Measurements from ENCODE around the gene SMARCA4. TPM values are rescaled to one million over a fixed set of nuclear protein-coding genes. Genes with fewer than 3 reads are reported as not detected.
"Not testable (repeated sequence)": the region's sequence is repeated elsewhere in the genome, so short reads cannot be mapped to it uniquely, and the experiment has no call there.

Gene SMARCA4
- total RNA-seq, 4 donors from 2014 or later = 78.4 to 115 (median 81.7) TPM

DNA sequence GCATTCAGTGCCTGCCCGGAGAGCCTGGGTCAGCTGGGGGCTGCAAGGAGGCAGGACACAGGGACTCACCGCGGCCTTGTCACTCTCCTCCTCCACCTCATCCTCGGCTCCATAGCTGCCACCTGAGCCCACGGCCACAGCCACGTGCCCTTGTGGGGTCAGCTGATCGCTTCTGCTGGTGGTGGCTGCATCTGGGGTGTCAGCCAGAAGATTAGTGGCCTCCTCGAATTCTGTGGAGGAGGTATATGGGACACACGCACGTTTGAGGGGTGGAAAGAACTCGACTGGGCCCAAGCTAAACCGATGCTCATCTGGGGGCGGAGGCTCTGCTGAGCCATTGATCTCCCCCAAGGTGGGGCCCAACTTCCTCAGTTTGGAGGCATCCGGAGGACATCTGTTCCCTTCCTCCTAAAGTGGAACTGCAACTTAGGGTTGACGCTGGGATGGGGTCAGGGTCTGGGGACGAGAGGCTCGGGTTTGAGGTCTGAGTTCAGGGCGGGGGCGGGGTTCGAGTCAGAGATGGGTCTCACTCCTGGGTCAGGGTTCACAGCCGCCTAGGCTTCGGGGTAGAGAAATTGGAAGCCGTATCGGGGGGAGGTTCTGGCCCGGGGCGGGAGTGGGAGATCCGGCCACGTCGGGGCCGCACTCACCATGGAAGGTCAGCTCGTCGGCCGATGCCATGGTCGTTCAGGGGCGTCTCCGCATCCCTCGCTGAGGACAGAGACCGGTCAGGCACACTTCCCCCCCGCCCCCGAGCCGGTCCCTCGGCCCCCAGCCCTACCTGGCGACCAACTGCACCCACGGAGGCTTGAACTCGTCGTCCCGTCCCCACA lies 32.9 kb upstream of the SMARCA4 start:
- 3 to 11% methylated on average over 17 to 40 of the region's 47 CpGs for WGBS, 2 donors
- peak overlapping the region; percentile 71 for H3K4me3 ChIP-seq (ENCODE audit: low read depth, poor library complexity, severe bottlenecking)

DNA sequence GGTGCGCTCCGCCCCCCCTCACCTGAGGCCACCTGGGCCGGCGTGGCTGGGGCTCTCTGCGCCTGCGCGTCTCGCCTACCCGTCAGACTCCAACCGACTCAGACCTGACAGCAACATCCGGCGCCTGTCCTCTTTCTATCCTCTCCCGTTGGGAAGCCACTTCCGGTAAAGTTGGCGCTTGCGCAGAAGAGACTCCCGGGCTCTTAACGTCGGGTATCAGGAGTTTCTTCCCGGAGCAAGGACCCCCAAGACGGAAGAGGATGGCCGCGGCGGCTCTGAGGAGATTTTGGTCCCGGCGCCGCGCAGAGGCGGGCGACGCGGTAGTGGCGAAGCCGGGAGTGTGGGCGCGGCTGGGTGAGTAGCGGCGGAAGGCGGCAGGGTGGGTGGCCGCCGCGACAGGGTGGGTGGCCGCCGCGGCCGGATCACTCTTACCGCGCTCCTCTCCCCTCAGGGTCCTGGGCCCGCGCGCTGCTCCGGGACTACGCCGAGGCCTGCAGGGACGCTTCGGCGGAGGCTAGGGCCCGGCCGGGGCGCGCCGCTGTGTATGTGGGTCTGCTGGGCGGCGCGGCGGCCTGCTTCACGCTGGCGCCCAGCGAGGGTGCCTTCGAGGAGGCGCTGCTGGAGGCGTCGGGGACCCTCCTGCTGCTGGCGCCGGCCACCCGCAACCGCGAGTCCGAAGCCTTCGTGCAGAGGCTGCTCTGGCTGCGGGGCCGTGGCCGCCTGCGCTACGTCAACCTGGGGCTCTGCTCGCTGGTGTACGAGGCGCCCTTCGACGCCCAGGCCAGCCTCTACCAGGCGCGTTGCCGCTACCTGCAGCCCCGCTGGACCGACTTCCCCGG lies 32.0 kb upstream of the SMARCA4 start, which contains the start of the genes TIMM29 and YIPF2:
Gene TIMM29, plus strand, starts transcription at position 249 of the 839 bp plus-strand sequence. Its CDS starts 12 bp downstream, at position 261.
Gene YIPF2, minus strand, starts transcription at position 77 of the 839 bp plus-strand sequence. CDS start 229 bp downstream, outside the sequence.
- WGBS, 2 donors = 1% methylated on average over 43 to 53 of the region's 96 CpGs
- peak; percentile 97 to 99 for DNase-seq (ENCODE audit: low spot score in 2 of 2)
- no peak for TF ChIP-seq POLR2A (IDR thresholded peaks at IDR 0.05)
- TF ChIP-seq, protein P1, sequence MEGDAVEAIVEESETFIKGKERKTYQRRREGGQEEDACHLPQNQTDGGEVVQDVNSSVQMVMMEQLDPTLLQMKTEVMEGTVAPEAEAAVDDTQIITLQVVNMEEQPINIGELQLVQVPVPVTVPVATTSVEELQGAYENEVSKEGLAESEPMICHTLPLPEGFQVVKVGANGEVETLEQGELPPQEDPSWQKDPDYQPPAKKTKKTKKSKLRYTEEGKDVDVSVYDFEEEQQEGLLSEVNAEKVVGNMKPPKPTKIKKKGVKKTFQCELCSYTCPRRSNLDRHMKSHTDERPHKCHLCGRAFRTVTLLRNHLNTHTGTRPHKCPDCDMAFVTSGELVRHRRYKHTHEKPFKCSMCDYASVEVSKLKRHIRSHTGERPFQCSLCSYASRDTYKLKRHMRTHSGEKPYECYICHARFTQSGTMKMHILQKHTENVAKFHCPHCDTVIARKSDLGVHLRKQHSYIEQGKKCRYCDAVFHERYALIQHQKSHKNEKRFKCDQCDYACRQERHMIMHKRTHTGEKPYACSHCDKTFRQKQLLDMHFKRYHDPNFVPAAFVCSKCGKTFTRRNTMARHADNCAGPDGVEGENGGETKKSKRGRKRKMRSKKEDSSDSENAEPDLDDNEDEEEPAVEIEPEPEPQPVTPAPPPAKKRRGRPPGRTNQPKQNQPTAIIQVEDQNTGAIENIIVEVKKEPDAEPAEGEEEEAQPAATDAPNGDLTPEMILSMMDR (IDR thresholded peaks at IDR 0.05) = no peak
- intact Hi-C loops (cut with DNase I; ENCODE audit: low total_unique reads) = loop anchor here (10.0 kb wide), 1 partner anchor 54 kb away; the partner anchor contains the start of gene CARM1
- H3K4me3 ChIP-seq (ENCODE audit: low read depth, poor library complexity, severe bottlenecking) = peak within 1 kb of the TSS; percentile 71

More for the DNA sequence above, 32.9 kb upstream of the SMARCA4 start:
- DNase-seq (ENCODE audit: low spot score in 2 of 2) = no peak
- intact Hi-C loops (cut with DNase I; ENCODE audit: low total_unique reads) = loop anchor here (10.0 kb wide), 1 partner anchor 53 kb away; the partner anchor contains the start of gene CARM1
- TF ChIP-seq POLR2A (IDR thresholded peaks at IDR 0.05) = no peak
- TF ChIP-seq, protein P1 (IDR thresholded peaks at IDR 0.05) = no peak

DNA sequence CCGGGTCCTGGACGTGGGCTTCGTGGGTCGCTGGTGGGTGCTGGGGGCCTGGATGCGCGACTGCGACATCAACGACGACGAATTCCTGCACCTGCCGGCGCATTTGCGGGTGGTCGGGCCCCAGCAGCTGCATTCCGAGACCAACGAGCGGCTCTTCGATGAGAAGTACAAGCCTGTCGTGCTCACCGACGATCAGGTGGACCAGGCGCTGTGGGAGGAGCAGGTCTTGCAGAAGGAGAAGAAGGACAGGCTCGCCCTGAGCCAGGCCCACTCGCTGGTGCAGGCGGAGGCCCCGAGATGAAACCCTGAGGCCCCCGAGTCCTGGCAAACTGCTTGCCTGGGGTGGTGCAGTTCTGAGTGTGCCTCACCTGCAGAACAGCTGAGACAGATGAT lies 31.4 kb upstream of the SMARCA4 start:
- WGBS, 2 donors = 11 to 12% methylated on average over 20 to 24 of the region's 27 CpGs
- DNase-seq (ENCODE audit: low spot score in 2 of 2) = no peak
- peak overlapping the region; percentile 71 for H3K4me3 ChIP-seq (ENCODE audit: low read depth, poor library complexity, severe bottlenecking)
- TF ChIP-seq POLR2A (IDR thresholded peaks at IDR 0.05) = no peak
- TF ChIP-seq, protein P1 (IDR thresholded peaks at IDR 0.05) = no peak
- intact Hi-C loops (cut with DNase I; ENCODE audit: low total_unique reads) = loop anchor here (10.0 kb wide), 1 partner anchor 55 kb away; the partner anchor contains the start of gene CARM1

DNA sequence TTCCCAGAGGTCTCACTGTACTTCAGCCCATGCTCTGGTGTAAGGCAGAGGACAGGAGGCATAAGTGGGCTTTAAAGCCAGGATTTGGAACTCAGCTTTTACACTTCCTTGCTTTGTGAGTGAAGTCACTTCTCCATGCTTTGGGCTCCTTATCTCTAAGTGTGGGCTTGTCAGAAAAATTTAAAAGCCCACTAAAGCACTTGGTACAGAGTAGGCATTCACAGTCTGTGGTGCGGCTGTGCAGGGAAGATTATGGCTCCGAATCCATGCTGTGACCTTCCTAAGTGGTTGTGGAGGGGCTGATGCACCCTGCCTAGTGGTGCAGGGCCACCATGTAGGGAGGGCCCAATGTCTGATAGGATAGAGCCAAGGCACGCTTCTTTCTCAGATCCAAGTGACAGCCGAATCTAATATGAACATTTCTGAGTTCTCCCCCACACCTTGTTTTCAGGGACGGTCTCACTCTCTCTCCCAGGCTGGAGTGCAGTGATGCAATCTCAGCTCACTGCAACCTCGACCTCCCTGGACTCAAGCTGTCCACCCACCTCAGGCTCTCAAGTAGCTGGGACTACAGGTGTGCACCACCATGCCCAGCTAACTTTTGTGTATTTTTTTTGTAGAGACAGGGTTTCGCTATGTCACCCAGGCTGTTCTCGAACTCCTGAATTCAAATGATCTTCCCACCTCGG lies 25.3 kb upstream of the SMARCA4 start:
- WGBS, 2 donors = 94 to 95% methylated on average over 9 of the region's 9 CpGs
- DNase-seq (ENCODE audit: low spot score in 2 of 2) = no peak
- intact Hi-C loops (cut with DNase I; ENCODE audit: low total_unique reads) = no loop called here
- TF ChIP-seq POLR2A (IDR thresholded peaks at IDR 0.05) = no peak
- TF ChIP-seq, protein P1 (IDR thresholded peaks at IDR 0.05) = no peak
- H3K4me3 ChIP-seq (ENCODE audit: low read depth, poor library complexity, severe bottlenecking) = no peak overlapping the region

DNA sequence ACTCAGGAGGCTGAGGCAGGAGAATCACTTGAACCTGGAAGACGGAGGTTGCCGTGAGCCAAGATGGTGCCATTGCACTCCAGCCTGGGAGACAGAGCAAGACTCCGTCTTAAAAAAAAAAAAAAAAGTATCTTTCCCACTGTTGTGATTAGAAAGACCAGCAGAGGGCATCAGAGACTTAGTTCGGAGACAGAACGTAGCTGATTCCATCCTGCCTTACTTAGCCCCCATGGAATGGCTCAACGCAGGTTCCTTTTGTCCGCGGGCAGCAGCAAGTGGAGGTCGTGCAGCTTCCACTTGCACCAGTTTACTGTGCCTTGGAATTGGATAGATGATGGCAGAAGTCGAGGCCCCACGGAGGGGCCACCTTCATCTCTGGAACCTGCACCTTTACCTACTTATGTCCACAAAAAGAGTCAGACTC lies 24.2 kb upstream of the SMARCA4 start:
- WGBS, 2 donors = 3% methylated on average over 11 of the region's 11 CpGs
- DNase-seq (ENCODE audit: low spot score in 2 of 2) = no peak
- no peak overlapping the region for H3K4me3 ChIP-seq (ENCODE audit: low read depth, poor library complexity, severe bottlenecking)
- intact Hi-C loops (cut with DNase I; ENCODE audit: low total_unique reads) = no loop called here
- TF ChIP-seq, protein P1 (IDR thresholded peaks at IDR 0.05) = no peak
- no peak for TF ChIP-seq POLR2A (IDR thresholded peaks at IDR 0.05)

DNA sequence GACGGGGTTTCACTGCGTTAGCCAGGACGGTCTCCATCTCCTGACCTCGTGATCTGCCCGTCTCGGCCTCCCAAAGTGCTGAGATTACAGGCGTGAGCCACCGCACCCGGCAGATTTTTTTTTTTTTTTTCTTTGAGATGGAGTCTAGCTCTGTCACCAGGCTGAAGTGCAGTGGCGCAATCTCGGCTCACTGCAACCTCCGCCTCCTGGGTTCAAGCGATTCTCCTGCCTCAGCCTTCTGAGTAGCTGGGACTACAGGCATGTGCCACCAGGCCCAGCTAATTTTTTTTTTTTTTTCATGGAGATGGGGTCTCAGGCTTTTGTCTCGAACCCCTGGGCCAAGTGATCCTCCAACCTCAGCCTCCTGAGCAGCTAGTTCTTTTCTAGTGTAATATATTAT lies 19.2 kb upstream of the SMARCA4 start:
- DNase-seq (ENCODE audit: low spot score in 2 of 2); intact Hi-C loops (cut with DNase I; ENCODE audit: low total_unique reads); H3K4me3 ChIP-seq (ENCODE audit: low read depth, poor library complexity, severe bottlenecking): not testable (repeated sequence)
- 77 to 79% methylated on average over 14 of the region's 14 CpGs for WGBS, 2 donors

DNA sequence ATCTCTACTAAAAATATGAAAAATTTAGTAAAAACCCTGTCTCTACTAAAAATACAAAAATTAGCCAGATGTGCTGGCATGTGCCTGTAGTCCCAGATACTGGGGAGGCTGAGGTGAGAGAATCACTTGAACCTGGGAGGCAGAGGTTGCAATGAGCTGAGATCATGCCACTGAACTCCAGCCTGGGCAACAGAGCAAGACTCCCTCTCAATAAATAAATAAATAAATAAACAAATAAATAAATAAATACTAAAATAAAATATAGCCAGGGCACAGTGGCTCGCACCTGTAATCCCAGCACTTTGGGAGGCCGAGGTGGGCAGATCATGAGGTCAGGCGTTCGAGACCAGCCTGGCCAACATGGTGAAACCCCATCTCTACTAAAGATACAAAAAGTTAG lies 17.4 kb upstream of the SMARCA4 start:
- 84 to 92% methylated on average over 4 of the region's 4 CpGs for WGBS, 2 donors
- intact Hi-C loops (cut with DNase I; ENCODE audit: low total_unique reads); H3K4me3 ChIP-seq (ENCODE audit: low read depth, poor library complexity, severe bottlenecking); DNase-seq (ENCODE audit: low spot score in 2 of 2): not testable (repeated sequence)

Data from lower leg skin (tissue), 4 donors.